ENCODE results near the gene GTSE1.

DNA sequence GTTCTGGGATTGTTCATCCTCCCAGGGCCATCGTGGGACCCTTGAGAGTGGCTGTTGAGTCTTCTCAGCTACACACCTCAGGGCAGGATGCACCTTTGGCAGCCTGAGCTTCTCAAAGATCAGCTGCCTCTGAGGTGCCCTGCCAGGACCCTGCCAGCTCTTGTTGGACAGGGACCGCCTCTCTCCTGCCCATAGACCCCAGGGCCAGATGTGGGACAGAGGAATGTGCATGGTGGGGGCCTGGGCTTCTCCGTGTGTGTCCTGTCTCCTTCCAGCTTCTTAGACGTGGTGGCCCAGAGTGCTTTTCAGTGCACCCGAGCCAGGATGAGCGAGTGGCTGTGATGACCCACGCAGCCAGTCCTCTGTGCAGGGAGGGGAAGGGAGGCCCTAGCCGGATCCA, 32.9 kb downstream of the GTSE1 start:
- TF ChIP-seq POLR2A (IDR thresholded peaks at IDR 0.05; ENCODE audit: low read length) (no peak), GATA1 (IDR thresholded peaks at IDR 0.05; ENCODE audit: low read depth, low read length) (no peak)

Data from erythroblast (primary cell).